ENCODE measurements around the gene TMEM150B. TPM values are rescaled to one million over a fixed set of nuclear protein-coding genes. Genes with fewer than 3 reads are reported as not detected.
A peak's percentile ranks its signal among the peaks of the same experiment; 100 is the strongest.

Gene TMEM150B
- total and polyA plus RNA-seq, 2 of the 13 experiments (the other 11 are each of a cell fraction or from before 2014, with no cell fraction given), result 1.3 to 1.8 TPM

- TF ChIP-seq TFAP4 (IDR thresholded peaks at IDR 0.05; ENCODE audit: borderline replicate concordance, low read depth) (peak; percentile 90; the same call in 1 of the 2 replicates), NFAT5 (CRISPR knock-in tag; IDR thresholded peaks at IDR 0.05) (no peak), PCBP1 (IDR thresholded peaks at IDR 0.05; ENCODE audit: borderline replicate concordance, low read depth, low read length) (no peak), DZIP1 (CRISPR knock-in tag; IDR thresholded peaks at IDR 0.05) (no peak), PAXIP1 (CRISPR knock-in tag; conservative IDR thresholded peaks at IDR 0.05) (peak; percentile 84), SMC3 (IDR thresholded peaks at IDR 0.05; ENCODE audit: low read length) (no peak), ZNF687 (CRISPR knock-in tag; IDR thresholded peaks at IDR 0.05) (peak; percentile 22; the same call in 1 of the 2 replicates), MLX (CRISPR knock-in tag; IDR thresholded peaks at IDR 0.05) (no peak), ZNF10 (CRISPR knock-in tag; IDR thresholded peaks at IDR 0.05; ENCODE audit: borderline replicate concordance, low read depth) (no peak), GATAD1 (CRISPR knock-in tag; IDR thresholded peaks at IDR 0.05) (peak; percentile 17; the same call in 1 of the 2 replicates)
Measured at GRCh38 chr19:55333870-55334269, 8.7 kb upstream of the TMEM150B start (continued).

All from HepG2 (cell line).